ENCODE results near the gene OGFOD3. TPM values are rescaled to one million over a fixed set of nuclear protein-coding genes. Genes with fewer than 3 reads are reported as not detected.

Gene OGFOD3
- total RNA-seq, 1 experiment from 2014 or later = 38.7 TPM

GRCh38 chr17:82406131-82406671, 12.2 kb downstream of the OGFOD3 start:
- DNase-seq (ENCODE audit: low spot score) = no peak

- DNase-seq (ENCODE audit: low spot score) = no peak
Observed at GRCh38 chr17:82405051-82405450, 13.3 kb downstream of the OGFOD3 start.

- no peak for DNase-seq (ENCODE audit: low spot score)
Observed at GRCh38 chr17:82403662-82404660, 14.4 kb downstream of the OGFOD3 start.

- DNase-seq (ENCODE audit: low spot score) = no peak
Observed at GRCh38 chr17:82402865-82403264, 15.5 kb downstream of the OGFOD3 start.

- DNase-seq (ENCODE audit: low spot score) = no peak
Observed at GRCh38 chr17:82400830-82401229, 17.6 kb downstream of the OGFOD3 start.

- DNase-seq (ENCODE audit: low spot score) = no peak
Observed at GRCh38 chr17:82400206-82400605, 18.2 kb downstream of the OGFOD3 start.

- DNase-seq (ENCODE audit: low spot score) = peak; percentile 37
Observed at GRCh38 chr17:82399601-82400101, 18.7 kb downstream of the OGFOD3 start.

- peak; percentile 77 for DNase-seq (ENCODE audit: low spot score)
Observed at GRCh38 chr17:82399041-82399441, 19.3 kb downstream of the OGFOD3 start.

- DNase-seq (ENCODE audit: low spot score) = no peak
Observed at GRCh38 chr17:82397449-82398335, 20.7 kb downstream of the OGFOD3 start.

- DNase-seq (ENCODE audit: low spot score) = peak; percentile 42
Observed at GRCh38 chr17:82396601-82397435, 21.6 kb downstream of the OGFOD3 start.

GRCh38 chr17:82394278-82394677, 24.1 kb downstream of the OGFOD3 start:
- DNase-seq (ENCODE audit: low spot score) = no peak

GRCh38 chr17:82392941-82393340, 25.4 kb downstream of the OGFOD3 start:
- DNase-seq (ENCODE audit: low spot score) = no peak

GRCh38 chr17:82392209-82392920, 26.0 kb downstream of the OGFOD3 start:
- DNase-seq (ENCODE audit: low spot score) = no peak

GRCh38 chr17:82391496-82392066, 26.8 kb downstream of the OGFOD3 start:
- no peak for DNase-seq (ENCODE audit: low spot score)

GRCh38 chr17:82390860-82391435, 27.4 kb downstream of the OGFOD3 start:
- DNase-seq (ENCODE audit: low spot score) = no peak

- no peak for DNase-seq (ENCODE audit: low spot score)
Observed at GRCh38 chr17:82390015-82390859, 28.1 kb downstream of the OGFOD3 start.

GRCh38 chr17:82389379-82389778, 29.0 kb downstream of the OGFOD3 start:
- DNase-seq (ENCODE audit: low spot score) = no peak

- no peak for DNase-seq (ENCODE audit: low spot score)
Observed at GRCh38 chr17:82388922-82389283, 29.5 kb downstream of the OGFOD3 start.
